Measurements from ENCODE around the gene EHF. TPM values are rescaled to one million over a fixed set of nuclear protein-coding genes. Genes with fewer than 3 reads are reported as not detected.
A peak's percentile ranks its signal among the peaks of the same experiment; 100 is the strongest.

Gene EHF
- total RNA-seq, 1 donor from 2014 or later, result not detected

- H3K4me3 Mint-ChIP-seq (ENCODE audit: unreplicated experiment), result no peak overlapping the region
- no peak for TF ChIP-seq CTCF (IDR thresholded peaks at IDR 0.05)
- H3K4me1 Mint-ChIP-seq (ENCODE audit: unreplicated experiment), result peaks cover 7% of the 10 kb centered on the region
- H3K27ac Mint-ChIP-seq (ENCODE audit: unreplicated experiment), result no peak overlapping the region
- no peak for DNase-seq (ENCODE audit: extremely low spot score, unreplicated experiment)
- peaks cover 4% of the 10 kb centered on the region for H3K36me3 Mint-ChIP-seq (ENCODE audit: unreplicated experiment)
- peaks cover 9% of the 10 kb centered on the region for H3K9me3 Mint-ChIP-seq (ENCODE audit: unreplicated experiment)
- peaks cover 25% of the 10 kb centered on the region for H3K27me3 Mint-ChIP-seq (ENCODE audit: unreplicated experiment)
Measured at GRCh38 chr11:34595960-34596644, 24.8 kb upstream of the EHF start.

- H3K27me3 Mint-ChIP-seq (ENCODE audit: unreplicated experiment), result peaks cover 6% of the 10 kb centered on the region
- peak; percentile 5 for DNase-seq (ENCODE audit: extremely low spot score, unreplicated experiment)
- H3K4me1 Mint-ChIP-seq (ENCODE audit: unreplicated experiment), result peaks cover 7% of the 10 kb centered on the region
- H3K9me3 Mint-ChIP-seq (ENCODE audit: unreplicated experiment), result no peaks in the 10 kb centered on the region
- no peak for TF ChIP-seq CTCF (IDR thresholded peaks at IDR 0.05)
- no peak overlapping the region for H3K27ac Mint-ChIP-seq (ENCODE audit: unreplicated experiment)
- H3K4me3 Mint-ChIP-seq (ENCODE audit: unreplicated experiment), result no peak overlapping the region
- no peaks in the 10 kb centered on the region for H3K36me3 Mint-ChIP-seq (ENCODE audit: unreplicated experiment)
Measured at GRCh38 chr11:34599406-34599945, 21.4 kb upstream of the EHF start.

GRCh38 chr11:34600339-34601084 lies 20.4 kb upstream of the EHF start:
- peak; percentile 70 for DNase-seq (ENCODE audit: extremely low spot score, unreplicated experiment)
- Mint-ChIP-seq H3K4me3 (ENCODE audit: unreplicated experiment) (no peak overlapping the region), H3K36me3 (ENCODE audit: unreplicated experiment) (no peaks in the 10 kb centered on the region), H3K27ac (ENCODE audit: unreplicated experiment) (no peak overlapping the region), H3K27me3 (ENCODE audit: unreplicated experiment) (peaks cover 6% of the 10 kb centered on the region), H3K9me3 (ENCODE audit: unreplicated experiment) (no peaks in the 10 kb centered on the region), H3K4me1 (ENCODE audit: unreplicated experiment) (peaks cover 7% of the 10 kb centered on the region)
- no peak for TF ChIP-seq CTCF (IDR thresholded peaks at IDR 0.05)

GRCh38 chr11:34601085-34601444 lies 19.8 kb upstream of the EHF start:
- no peaks in the 10 kb centered on the region for H3K36me3 Mint-ChIP-seq (ENCODE audit: unreplicated experiment)
- H3K27ac Mint-ChIP-seq (ENCODE audit: unreplicated experiment), result no peak overlapping the region
- H3K4me1 Mint-ChIP-seq (ENCODE audit: unreplicated experiment), result peaks cover 7% of the 10 kb centered on the region
- peaks cover 6% of the 10 kb centered on the region for H3K27me3 Mint-ChIP-seq (ENCODE audit: unreplicated experiment)
- no peaks in the 10 kb centered on the region for H3K9me3 Mint-ChIP-seq (ENCODE audit: unreplicated experiment)
- no peak for TF ChIP-seq CTCF (IDR thresholded peaks at IDR 0.05)
- peak; percentile 40 for DNase-seq (ENCODE audit: extremely low spot score, unreplicated experiment)
- H3K4me3 Mint-ChIP-seq (ENCODE audit: unreplicated experiment), result no peak overlapping the region

GRCh38 chr11:34601609-34602008 lies 19.3 kb upstream of the EHF start:
- no peaks in the 10 kb centered on the region for H3K9me3 Mint-ChIP-seq (ENCODE audit: unreplicated experiment)
- peaks cover 6% of the 10 kb centered on the region for H3K27me3 Mint-ChIP-seq (ENCODE audit: unreplicated experiment)
- H3K4me1 Mint-ChIP-seq (ENCODE audit: unreplicated experiment), result peaks cover 7% of the 10 kb centered on the region
- no peak for DNase-seq (ENCODE audit: extremely low spot score, unreplicated experiment)
- no peak overlapping the region for H3K27ac Mint-ChIP-seq (ENCODE audit: unreplicated experiment)
- no peak for TF ChIP-seq CTCF (IDR thresholded peaks at IDR 0.05)
- no peak overlapping the region for H3K4me3 Mint-ChIP-seq (ENCODE audit: unreplicated experiment)
- H3K36me3 Mint-ChIP-seq (ENCODE audit: unreplicated experiment), result no peaks in the 10 kb centered on the region
